Activated T-cell treated with anti-CD3 and anti-CD28 coated beads for 1 hour (primary cell): ENCODE results near the gene TTC21A.
"Not testable (repeated sequence)": the region's sequence is repeated elsewhere in the genome, so short reads cannot be mapped to it uniquely, and the experiment has no call there.

Experiments used
- DNase-seq: peaks from one replicate; pipeline ENCODE4 v3.0.0-alpha.2; 2020; ENCODE audit warnings: low read depth

Gene TTC21A, protein sequence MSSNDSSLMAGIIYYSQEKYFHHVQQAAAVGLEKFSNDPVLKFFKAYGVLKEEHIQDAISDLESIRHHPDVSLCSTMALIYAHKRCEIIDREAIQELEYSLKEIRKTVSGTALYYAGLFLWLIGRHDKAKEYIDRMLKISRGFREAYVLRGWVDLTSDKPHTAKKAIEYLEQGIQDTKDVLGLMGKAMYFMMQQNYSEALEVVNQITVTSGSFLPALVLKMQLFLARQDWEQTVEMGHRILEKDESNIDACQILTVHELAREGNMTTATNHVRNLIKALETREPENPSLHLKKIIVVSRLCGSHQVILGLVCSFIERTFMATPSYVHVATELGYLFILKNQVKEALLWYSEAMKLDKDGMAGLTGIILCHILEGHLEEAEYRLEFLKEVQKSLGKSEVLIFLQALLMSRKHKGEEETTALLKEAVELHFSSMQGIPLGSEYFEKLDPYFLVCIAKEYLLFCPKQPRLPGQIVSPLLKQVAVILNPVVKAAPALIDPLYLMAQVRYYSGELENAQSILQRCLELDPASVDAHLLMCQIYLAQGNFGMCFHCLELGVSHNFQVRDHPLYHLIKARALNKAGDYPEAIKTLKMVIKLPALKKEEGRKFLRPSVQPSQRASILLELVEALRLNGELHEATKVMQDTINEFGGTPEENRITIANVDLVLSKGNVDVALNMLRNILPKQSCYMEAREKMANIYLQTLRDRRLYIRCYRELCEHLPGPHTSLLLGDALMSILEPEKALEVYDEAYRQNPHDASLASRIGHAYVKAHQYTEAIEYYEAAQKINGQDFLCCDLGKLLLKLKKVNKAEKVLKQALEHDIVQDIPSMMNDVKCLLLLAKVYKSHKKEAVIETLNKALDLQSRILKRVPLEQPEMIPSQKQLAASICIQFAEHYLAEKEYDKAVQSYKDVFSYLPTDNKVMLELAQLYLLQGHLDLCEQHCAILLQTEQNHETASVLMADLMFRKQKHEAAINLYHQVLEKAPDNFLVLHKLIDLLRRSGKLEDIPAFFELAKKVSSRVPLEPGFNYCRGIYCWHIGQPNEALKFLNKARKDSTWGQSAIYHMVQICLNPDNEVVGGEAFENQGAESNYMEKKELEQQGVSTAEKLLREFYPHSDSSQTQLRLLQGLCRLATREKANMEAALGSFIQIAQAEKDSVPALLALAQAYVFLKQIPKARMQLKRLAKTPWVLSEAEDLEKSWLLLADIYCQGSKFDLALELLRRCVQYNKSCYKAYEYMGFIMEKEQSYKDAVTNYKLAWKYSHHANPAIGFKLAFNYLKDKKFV (N-terminal part only)

GRCh38 chr3:39107388-39108199 lies at the start of gene TTC21A, which contains the start of gene GORASP1:
TTC21A (plus strand) TSS chr3:39107680; CDS start chr3:39107838, 158 bp downstream.
GORASP1 (minus strand) TSS chr3:39107627; CDS start chr3:39107541, 86 bp downstream.
- DNase-seq = peak; percentile 37

GRCh38 chr3:39061228-39061627 lies 46.3 kb upstream of the TTC21A start:
- not testable (repeated sequence) for DNase-seq

- no peak for DNase-seq
These were observed 45.3 kb upstream of the TTC21A start for GRCh38 chr3:39062180-39062579.

- no peak for DNase-seq
These were observed 44.3 kb upstream of the TTC21A start for GRCh38 chr3:39063143-39063542.

DNA sequence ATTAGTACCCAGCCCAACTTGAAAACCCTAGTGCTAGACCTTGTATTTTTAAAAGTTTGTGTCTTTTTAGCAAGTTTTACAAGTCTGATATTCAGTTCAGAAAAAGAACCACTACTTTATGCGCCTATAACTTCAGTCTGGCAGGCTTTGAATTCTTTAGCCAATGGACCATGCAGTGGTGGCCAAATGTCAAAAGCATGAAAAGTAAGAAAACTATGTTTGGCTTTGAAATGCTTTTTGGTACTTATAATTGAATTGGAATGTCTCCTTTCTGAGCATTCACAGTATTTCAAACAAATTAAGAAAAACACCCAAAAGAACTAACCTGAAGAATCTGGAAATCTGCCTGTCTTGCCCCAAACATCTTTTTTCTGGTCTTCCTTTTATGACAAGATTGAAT lies 42.8 kb upstream of the TTC21A start:
- DNase-seq = no peak

GRCh38 chr3:39065197-39065596 lies 42.3 kb upstream of the TTC21A start:
- DNase-seq = no peak

- no peak for DNase-seq
These were observed 40.2 kb upstream of the TTC21A start for GRCh38 chr3:39067286-39067685.

DNA sequence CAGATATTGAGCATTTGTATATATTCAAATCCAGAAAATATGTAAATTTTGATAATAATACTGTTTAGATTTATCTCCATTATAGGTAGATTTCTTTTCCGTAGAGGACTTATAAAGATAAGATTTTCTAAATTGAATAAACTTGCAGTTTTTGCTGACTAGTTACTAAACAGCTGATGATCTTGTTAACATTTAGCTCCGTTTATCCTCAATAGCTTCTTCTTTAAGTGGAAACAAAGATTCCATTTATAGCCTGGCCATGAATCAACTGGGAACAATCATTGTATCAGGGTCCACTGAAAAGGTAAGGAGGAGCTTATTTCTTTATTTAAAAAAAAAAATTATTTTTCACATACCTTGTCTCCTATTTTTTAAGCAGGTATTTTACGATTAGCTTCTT lies 38.9 kb upstream of the TTC21A start:
- DNase-seq = no peak

DNA sequence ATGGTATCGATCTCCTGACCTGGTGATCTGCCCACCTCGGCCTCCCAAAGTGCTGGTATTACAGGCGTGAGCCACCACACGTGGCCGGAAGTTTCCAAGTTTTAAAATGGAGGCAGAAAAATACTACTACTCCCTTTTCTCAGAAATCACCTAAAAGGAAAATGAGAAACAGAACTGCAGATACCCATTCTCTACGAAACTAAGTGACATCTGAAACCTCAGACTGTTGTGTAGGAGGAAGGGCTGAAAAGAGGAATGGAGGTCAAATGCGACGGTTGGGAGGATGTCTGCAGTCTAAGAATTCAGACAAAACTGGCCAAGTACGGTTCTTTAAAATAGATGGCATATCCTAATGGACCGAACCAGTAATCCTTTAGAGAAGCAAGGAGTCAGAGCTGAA lies 31.6 kb upstream of the TTC21A start:
- no peak for DNase-seq

- no peak for DNase-seq
These were observed 27.9 kb upstream of the TTC21A start for GRCh38 chr3:39079530-39079929.

- no peak for DNase-seq
These were observed 27.5 kb upstream of the TTC21A start for GRCh38 chr3:39080026-39080425.

- DNase-seq = no peak
These were observed 24.7 kb upstream of the TTC21A start for GRCh38 chr3:39082666-39083313.

DNA sequence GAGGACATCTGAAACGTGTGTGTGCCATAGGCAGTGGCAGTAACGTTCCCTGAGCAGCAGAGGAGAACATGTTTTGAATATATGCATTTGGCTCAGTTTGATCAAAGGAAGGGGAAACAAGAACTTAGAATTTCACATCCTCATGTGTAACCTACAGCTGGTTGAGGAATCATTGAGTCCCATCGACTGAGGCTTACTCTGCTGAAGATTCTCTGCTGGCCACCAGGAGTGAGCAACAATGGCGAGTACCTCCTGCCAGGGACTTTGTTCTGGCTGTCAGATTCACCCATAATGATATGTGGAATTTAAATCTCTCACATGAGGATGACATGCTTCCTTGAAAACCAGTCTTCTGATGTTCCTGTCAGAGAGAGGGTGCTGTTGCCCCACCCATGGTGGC lies 21.3 kb upstream of the TTC21A start:
- no peak for DNase-seq

- no peak for DNase-seq
These were observed 19.0 kb upstream of the TTC21A start for GRCh38 chr3:39088456-39088855.

DNA sequence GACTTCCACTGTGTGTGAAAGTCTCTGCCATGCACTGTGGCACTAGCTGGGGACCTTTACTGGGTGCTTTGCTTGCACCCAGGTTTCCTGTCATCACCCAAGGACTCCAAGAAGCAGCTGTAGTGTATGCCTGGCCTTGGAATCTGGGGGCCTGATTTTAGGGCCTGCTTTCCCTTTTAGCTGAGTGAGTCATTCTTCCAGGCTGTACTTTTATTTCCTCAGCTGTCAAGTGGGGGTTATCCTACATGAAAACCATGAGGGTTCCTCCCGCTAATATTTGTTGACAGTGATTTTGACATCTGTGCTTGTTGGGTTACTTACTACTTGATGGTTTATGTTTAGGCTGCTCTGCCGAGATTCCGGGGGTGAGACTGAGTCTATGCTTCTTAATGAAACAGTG lies 18.6 kb upstream of the TTC21A start:
- DNase-seq = no peak

GRCh38 chr3:39090922-39091321 lies 16.6 kb upstream of the TTC21A start:
- no peak for DNase-seq

DNA sequence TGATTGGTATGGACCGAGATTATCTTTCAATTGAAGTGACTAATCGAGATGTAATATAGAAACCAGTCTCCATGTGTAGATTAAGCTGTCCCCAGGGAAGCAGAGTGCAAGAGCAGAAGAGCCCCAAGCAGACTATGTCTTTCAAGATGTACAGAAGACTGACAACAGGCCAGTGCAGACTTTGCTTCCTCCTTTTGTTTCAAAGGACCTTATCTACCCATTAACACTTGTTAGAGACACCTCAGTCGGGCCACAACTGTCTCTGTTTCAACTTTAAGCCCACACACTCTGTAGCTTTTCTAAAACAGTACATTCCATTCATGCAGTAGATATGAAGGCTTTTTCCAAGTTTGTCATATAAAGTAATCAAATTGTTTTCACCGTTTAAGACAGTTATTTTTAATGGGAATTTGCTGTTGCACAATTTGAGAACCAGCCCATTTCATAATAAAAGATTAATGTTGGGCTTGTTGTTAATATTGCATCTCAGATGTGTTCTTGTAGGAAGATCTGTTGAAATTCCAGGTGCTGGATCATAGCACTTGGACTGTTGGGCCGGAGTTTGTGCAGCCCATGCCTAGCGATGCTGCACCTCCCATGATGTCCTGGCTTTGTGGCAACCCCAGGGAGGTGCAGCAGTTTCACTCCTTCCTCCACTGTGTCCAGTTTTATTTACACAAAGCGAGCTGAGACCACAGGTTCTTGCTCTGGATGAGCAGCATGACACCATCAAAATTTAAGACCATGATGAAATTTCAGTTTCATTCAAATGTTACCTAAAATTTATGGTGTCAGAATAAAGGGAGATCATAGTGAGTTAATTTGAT lies 12.4 kb upstream of the TTC21A start:
- DNase-seq = no peak

- no peak for DNase-seq
These were observed 11.7 kb upstream of the TTC21A start for GRCh38 chr3:39095778-39096177.

DNA sequence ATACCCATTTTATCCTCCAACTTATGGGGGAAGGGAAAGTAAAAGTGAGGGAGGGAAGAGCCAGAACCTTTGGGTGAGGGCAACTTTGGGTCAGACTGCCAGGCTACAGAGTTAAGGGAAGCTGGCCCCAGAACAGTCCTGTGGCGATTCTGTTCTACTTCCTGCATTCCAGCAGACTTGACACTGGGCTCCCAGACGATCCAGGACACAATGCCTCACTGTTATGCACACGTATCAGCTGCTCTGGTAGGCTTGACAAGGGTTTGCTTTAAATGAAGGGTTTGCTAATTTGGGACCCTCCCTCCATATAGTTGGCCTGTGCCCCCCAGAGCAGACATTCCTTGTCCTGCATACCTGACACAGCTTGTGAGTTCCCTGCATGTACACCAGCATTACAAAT lies 10.7 kb upstream of the TTC21A start:
- DNase-seq = no peak
